ENCODE results near the gene HDGF.

The HDGF gene

GRCh38 chr1:156712626-156713025 is 38.8 kb downstream of the HDGF start:
- H3K4me3 ChIP-seq (replicated peaks; ENCODE audit: low read depth, low read length), result no peak overlapping the region
- no peak for TF ChIP-seq CTCF (IDR thresholded peaks at IDR 0.05; ENCODE audit: low read depth, low read length, missing control alignments)
- no peak for DNase-seq (ENCODE audit: extremely low read depth, low read depth)

- no peak overlapping the region for H3K4me3 ChIP-seq (replicated peaks; ENCODE audit: low read depth, low read length)
Measured at GRCh38 chr1:156711011-156711817, 40.3 kb downstream of the HDGF start.

GRCh38 chr1:156709757-156710489 is 41.6 kb downstream of the HDGF start:
- DNase-seq (ENCODE audit: extremely low read depth, low read depth), result no peak
- H3K4me3 ChIP-seq (replicated peaks; ENCODE audit: low read depth, low read length), result no peak overlapping the region
- no peak for TF ChIP-seq CTCF (IDR thresholded peaks at IDR 0.05; ENCODE audit: low read depth, low read length, missing control alignments)

More at GRCh38 chr1:156711011-156711817, 40.3 kb downstream of the HDGF start:
- no peak for TF ChIP-seq CTCF (IDR thresholded peaks at IDR 0.05; ENCODE audit: low read depth, low read length, missing control alignments)
- DNase-seq (ENCODE audit: extremely low read depth, low read depth), result no peak

GRCh38 chr1:156709031-156709430 is 42.4 kb downstream of the HDGF start:
- no peak for TF ChIP-seq CTCF (IDR thresholded peaks at IDR 0.05; ENCODE audit: low read depth, low read length, missing control alignments)
- DNase-seq (ENCODE audit: extremely low read depth, low read depth), result no peak
- no peak overlapping the region for H3K4me3 ChIP-seq (replicated peaks; ENCODE audit: low read depth, low read length)

GRCh38 chr1:156708218-156708661 is 43.2 kb downstream of the HDGF start:
- no peak for TF ChIP-seq CTCF (IDR thresholded peaks at IDR 0.05; ENCODE audit: low read depth, low read length, missing control alignments)
- peak overlapping the region; percentile 12; the same call in 1 of the 2 replicates for H3K4me3 ChIP-seq (replicated peaks; ENCODE audit: low read depth, low read length)
- DNase-seq (ENCODE audit: extremely low read depth, low read depth), result no peak

- peak overlapping the region; percentile 68 for H3K4me3 ChIP-seq (replicated peaks; ENCODE audit: low read depth, low read length)
- TF ChIP-seq CTCF (IDR thresholded peaks at IDR 0.05; ENCODE audit: low read depth, low read length, missing control alignments), result no peak
- peak; percentile 69 for DNase-seq (ENCODE audit: extremely low read depth, low read depth)
Measured at GRCh38 chr1:156707417-156708217, 43.9 kb downstream of the HDGF start.
